Measurements from ENCODE around the gene TSPAN12.

- TF ChIP-seq, protein P1, sequence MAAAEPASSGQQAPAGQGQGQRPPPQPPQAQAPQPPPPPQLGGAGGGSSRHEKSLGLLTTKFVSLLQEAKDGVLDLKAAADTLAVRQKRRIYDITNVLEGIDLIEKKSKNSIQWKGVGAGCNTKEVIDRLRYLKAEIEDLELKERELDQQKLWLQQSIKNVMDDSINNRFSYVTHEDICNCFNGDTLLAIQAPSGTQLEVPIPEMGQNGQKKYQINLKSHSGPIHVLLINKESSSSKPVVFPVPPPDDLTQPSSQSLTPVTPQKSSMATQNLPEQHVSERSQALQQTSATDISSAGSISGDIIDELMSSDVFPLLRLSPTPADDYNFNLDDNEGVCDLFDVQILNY (CRISPR knock-in tag; IDR thresholded peaks at IDR 0.05), result no peak
- TF ChIP-seq, protein P2, sequence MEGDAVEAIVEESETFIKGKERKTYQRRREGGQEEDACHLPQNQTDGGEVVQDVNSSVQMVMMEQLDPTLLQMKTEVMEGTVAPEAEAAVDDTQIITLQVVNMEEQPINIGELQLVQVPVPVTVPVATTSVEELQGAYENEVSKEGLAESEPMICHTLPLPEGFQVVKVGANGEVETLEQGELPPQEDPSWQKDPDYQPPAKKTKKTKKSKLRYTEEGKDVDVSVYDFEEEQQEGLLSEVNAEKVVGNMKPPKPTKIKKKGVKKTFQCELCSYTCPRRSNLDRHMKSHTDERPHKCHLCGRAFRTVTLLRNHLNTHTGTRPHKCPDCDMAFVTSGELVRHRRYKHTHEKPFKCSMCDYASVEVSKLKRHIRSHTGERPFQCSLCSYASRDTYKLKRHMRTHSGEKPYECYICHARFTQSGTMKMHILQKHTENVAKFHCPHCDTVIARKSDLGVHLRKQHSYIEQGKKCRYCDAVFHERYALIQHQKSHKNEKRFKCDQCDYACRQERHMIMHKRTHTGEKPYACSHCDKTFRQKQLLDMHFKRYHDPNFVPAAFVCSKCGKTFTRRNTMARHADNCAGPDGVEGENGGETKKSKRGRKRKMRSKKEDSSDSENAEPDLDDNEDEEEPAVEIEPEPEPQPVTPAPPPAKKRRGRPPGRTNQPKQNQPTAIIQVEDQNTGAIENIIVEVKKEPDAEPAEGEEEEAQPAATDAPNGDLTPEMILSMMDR (IDR thresholded peaks at IDR 0.05), result no peak
- TF ChIP-seq TEAD1 (CRISPR knock-in tag; IDR thresholded peaks at IDR 0.05) (no peak), FOXP1 (CRISPR knock-in tag; IDR thresholded peaks at IDR 0.05; ENCODE audit: borderline replicate concordance) (no peak)
These were observed 15.8 kb downstream of the TSPAN12 start for GRCh38 chr7:120842121-120842621.
